ENCODE measurements around the gene BNIP3. TPM values are rescaled to one million over a fixed set of nuclear protein-coding genes. Genes with fewer than 3 reads are reported as not detected.

BNIP3 gene
- total and polyA plus RNA-seq, 2 of the 13 experiments (the other 11 are each of a cell fraction or from before 2014, with no cell fraction given), result 73.7 to 223 TPM

- TF ChIP-seq ARID4A (CRISPR knock-in tag; IDR thresholded peaks at IDR 0.05; ENCODE audit: borderline replicate concordance) (peak; percentile 51; the same call in 1 of the 2 replicates), BCL3 (CRISPR knock-in tag; IDR thresholded peaks at IDR 0.05) (no peak), BRD4 (CRISPR knock-in tag; IDR thresholded peaks at IDR 0.05) (0 out of 2 replicates have a peak, but pooled peaks have one; percentile 9), SALL1 (CRISPR knock-in tag; IDR thresholded peaks at IDR 0.05) (peak; percentile 42), CHD2 (IDR thresholded peaks at IDR 0.05; ENCODE audit: low read depth, low read length) (no peak), ZNF615 (CRISPR knock-in tag; IDR thresholded peaks at IDR 0.05; ENCODE audit: borderline replicate concordance) (no peak), ZNF691 (CRISPR knock-in tag; IDR thresholded peaks at IDR 0.05; ENCODE audit: borderline replicate concordance, low read depth) (no peak), CAMTA2 (CRISPR knock-in tag; IDR thresholded peaks at IDR 0.05; ENCODE audit: borderline replicate concordance) (no peak), IKZF5 (CRISPR knock-in tag; IDR thresholded peaks at IDR 0.05) (peak; percentile 41; the same call in 1 of the 2 replicates), PAXIP1 (CRISPR knock-in tag; conservative IDR thresholded peaks at IDR 0.05) (0 out of 2 replicates have a peak, but pooled peaks have one; percentile 23), ZBTB39 (CRISPR knock-in tag; IDR thresholded peaks at IDR 0.05) (peak; percentile 61; the same call in 1 of the 2 replicates), ZBTB42 (CRISPR knock-in tag; IDR thresholded peaks at IDR 0.05) (no peak)
Measured at GRCh38 chr10:131980761-131981428, 828 bp downstream of the BNIP3 start (continued).

Data from HepG2 (cell line).